ENCODE results near the gene NPAS3.

The NPAS3 gene

GRCh38 chr14:33586806-33587205 is 648.1 kb downstream of the NPAS3 start:
- no peak for DNase-seq (ENCODE audit: low spot score)

- no peak for DNase-seq (ENCODE audit: low spot score)
Measured at GRCh38 chr14:33587791-33588190, 649.1 kb downstream of the NPAS3 start.

GRCh38 chr14:33588771-33589170 is 650.1 kb downstream of the NPAS3 start:
- DNase-seq (ENCODE audit: low spot score), result no peak

GRCh38 chr14:33589334-33589733 is 650.7 kb downstream of the NPAS3 start:
- no peak for DNase-seq (ENCODE audit: low spot score)

- DNase-seq (ENCODE audit: low spot score), result no peak
Measured at GRCh38 chr14:33590891-33591630, 652.4 kb downstream of the NPAS3 start.

GRCh38 chr14:33592297-33592696 is 653.6 kb downstream of the NPAS3 start:
- no peak for DNase-seq (ENCODE audit: low spot score)

GRCh38 chr14:33596211-33597080 is 657.8 kb downstream of the NPAS3 start:
- no peak for DNase-seq (ENCODE audit: low spot score)

- no peak for DNase-seq (ENCODE audit: low spot score)
Measured at GRCh38 chr14:33598582-33598981, 659.9 kb downstream of the NPAS3 start.

- no peak for DNase-seq (ENCODE audit: low spot score)
Measured at GRCh38 chr14:33602396-33602795, 663.7 kb downstream of the NPAS3 start.

- DNase-seq (ENCODE audit: low spot score), result no peak
Measured at GRCh38 chr14:33606591-33606990, 667.9 kb downstream of the NPAS3 start.

- DNase-seq (ENCODE audit: low spot score), result no peak
Measured at GRCh38 chr14:33609582-33609981, 670.9 kb downstream of the NPAS3 start.

GRCh38 chr14:33610121-33610520 is 671.4 kb downstream of the NPAS3 start:
- no peak for DNase-seq (ENCODE audit: low spot score)

- DNase-seq (ENCODE audit: low spot score), result no peak
Measured at GRCh38 chr14:33611405-33612196, 672.9 kb downstream of the NPAS3 start.

GRCh38 chr14:33612197-33612505 is 673.5 kb downstream of the NPAS3 start:
- DNase-seq (ENCODE audit: low spot score), result no peak

- DNase-seq (ENCODE audit: low spot score), result no peak
Measured at GRCh38 chr14:33617154-33617553, 678.5 kb downstream of the NPAS3 start.

GRCh38 chr14:33618361-33619105 is 679.9 kb downstream of the NPAS3 start:
- DNase-seq (ENCODE audit: low spot score), result no peak

- no peak for DNase-seq (ENCODE audit: low spot score)
Measured at GRCh38 chr14:33622496-33622895, 683.8 kb downstream of the NPAS3 start.

GRCh38 chr14:33629792-33630191 is 691.1 kb downstream of the NPAS3 start:
- DNase-seq (ENCODE audit: low spot score), result no peak

GRCh38 chr14:33631021-33631420 is 692.3 kb downstream of the NPAS3 start:
- DNase-seq (ENCODE audit: low spot score), result no peak

- DNase-seq (ENCODE audit: low spot score), result no peak
Measured at GRCh38 chr14:33631441-33631840, 692.8 kb downstream of the NPAS3 start.

GRCh38 chr14:33634631-33635030 is 696.0 kb downstream of the NPAS3 start:
- no peak for DNase-seq (ENCODE audit: low spot score)

GRCh38 chr14:33636716-33637115 is 698.0 kb downstream of the NPAS3 start:
- no peak for DNase-seq (ENCODE audit: low spot score)
